ENCODE measurements around the gene UTS2B.

DNA sequence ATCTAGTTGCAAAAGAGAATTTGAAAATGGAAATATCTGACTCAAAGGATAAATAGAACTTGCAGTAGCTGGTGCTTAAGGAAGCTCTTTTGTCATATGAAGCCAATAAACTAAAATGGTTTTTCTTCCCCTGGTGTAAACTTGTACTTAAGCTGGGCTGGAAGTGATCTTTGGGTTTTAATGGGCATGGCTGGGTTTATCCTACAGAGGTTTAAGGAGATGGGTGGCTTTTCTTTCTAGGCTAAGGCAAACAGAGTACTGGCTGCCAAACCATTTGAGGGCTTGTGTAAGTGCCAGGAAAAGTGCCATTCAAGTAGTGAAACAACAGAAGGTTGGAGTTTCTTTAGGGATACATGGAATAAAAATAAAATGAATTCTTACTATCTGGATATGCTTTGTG is 12.1 kb upstream of the UTS2B start:
- TF ChIP-seq, protein P1, sequence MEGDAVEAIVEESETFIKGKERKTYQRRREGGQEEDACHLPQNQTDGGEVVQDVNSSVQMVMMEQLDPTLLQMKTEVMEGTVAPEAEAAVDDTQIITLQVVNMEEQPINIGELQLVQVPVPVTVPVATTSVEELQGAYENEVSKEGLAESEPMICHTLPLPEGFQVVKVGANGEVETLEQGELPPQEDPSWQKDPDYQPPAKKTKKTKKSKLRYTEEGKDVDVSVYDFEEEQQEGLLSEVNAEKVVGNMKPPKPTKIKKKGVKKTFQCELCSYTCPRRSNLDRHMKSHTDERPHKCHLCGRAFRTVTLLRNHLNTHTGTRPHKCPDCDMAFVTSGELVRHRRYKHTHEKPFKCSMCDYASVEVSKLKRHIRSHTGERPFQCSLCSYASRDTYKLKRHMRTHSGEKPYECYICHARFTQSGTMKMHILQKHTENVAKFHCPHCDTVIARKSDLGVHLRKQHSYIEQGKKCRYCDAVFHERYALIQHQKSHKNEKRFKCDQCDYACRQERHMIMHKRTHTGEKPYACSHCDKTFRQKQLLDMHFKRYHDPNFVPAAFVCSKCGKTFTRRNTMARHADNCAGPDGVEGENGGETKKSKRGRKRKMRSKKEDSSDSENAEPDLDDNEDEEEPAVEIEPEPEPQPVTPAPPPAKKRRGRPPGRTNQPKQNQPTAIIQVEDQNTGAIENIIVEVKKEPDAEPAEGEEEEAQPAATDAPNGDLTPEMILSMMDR (IDR thresholded peaks at IDR 0.05), result no peak
- TF ChIP-seq RFX5 (IDR thresholded peaks at IDR 0.05; ENCODE audit: low read length) (no peak), EZH2phosphoT487 (IDR thresholded peaks at IDR 0.05; ENCODE audit: borderline replicate concordance, low read depth) (no peak), EP300 (IDR thresholded peaks at IDR 0.05; ENCODE audit: borderline replicate concordance in 1 of 2, low read depth in 1 of 2, low read length in 1 of 2) (no peak), GABPA (IDR thresholded peaks at IDR 0.05; ENCODE audit: low read depth) (no peak), POLR2AphosphoS5 (IDR thresholded peaks at IDR 0.05; ENCODE audit: low read depth, low read length) (no peak)
- TF ChIP-seq, protein P2, sequence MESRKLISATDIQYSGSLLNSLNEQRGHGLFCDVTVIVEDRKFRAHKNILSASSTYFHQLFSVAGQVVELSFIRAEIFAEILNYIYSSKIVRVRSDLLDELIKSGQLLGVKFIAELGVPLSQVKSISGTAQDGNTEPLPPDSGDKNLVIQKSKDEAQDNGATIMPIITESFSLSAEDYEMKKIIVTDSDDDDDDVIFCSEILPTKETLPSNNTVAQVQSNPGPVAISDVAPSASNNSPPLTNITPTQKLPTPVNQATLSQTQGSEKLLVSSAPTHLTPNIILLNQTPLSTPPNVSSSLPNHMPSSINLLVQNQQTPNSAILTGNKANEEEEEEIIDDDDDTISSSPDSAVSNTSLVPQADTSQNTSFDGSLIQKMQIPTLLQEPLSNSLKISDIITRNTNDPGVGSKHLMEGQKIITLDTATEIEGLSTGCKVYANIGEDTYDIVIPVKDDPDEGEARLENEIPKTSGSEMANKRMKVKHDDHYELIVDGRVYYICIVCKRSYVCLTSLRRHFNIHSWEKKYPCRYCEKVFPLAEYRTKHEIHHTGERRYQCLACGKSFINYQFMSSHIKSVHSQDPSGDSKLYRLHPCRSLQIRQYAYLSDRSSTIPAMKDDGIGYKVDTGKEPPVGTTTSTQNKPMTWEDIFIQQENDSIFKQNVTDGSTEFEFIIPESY (IDR thresholded peaks at IDR 0.05; ENCODE audit: borderline replicate concordance, low read depth), result no peak
